Measurements from ENCODE around the gene FN1.
A peak's percentile ranks its signal among the peaks of the same experiment; 100 is the strongest.

Gene FN1

DNA sequence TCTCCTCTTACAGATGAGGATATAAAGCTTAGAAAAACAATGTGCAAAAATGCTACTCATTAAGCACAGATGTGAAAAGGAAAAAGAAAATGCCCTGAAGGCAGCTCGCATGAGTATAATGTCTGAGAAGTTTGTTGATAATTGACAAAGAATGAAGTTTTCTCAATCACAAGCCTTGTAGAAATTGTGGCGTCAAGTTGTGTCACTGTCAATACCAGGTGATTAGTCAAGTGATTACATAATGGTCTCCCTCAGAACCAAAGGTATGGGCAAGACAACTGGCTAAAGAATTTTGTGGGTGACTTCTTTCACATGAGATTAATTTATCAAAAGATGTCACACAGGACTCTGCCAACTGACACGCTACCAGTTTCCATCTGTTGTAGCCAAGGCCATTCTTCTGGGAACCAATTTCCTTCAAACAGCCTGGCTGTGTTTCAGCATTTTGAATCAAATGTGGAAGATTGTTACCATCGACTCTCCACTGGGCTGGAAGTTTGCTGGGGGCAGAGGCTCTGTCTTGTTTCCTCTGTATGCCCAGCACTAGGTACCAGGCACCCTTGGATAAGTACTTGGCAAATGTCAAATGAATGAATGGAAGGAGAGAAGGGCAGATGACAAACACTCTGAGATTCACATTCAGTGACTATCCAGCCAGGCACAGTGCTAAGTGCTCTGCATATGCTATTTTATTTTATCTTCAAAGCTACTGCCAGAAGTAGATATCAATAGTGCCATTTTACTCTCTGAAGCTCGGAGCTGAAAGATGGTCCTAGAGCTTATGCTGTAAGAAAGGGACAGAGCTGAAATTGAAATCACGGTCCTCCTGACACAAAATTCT is 5.9 kb upstream of the FN1 start:
- no peak for DNase-seq

DNA sequence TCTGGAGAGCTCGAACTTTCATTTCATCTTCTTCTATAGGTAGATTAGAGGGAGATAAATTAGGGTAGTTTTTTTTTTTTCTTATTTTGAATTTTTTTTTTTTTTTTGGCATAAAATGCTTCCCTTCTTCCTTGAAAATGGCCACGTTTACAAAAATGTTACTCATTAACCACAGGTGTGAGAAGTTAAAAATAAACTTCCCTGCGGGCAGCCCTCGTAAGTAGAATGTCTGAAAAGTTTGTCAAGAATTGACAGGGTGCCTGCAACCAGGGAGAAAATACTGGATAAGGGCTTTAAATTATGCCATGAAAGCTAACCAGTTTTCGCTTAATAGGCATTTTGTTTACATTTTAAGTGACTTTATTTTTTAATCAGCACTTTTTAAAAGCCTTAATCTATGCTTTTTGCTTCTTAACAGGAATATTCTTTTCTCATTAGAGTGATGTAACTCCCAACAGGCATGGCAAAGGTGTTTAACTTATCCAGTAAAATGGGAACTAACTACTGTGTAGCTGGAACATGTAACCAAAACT is 4.2 kb upstream of the FN1 start:
- no peak for DNase-seq

DNA sequence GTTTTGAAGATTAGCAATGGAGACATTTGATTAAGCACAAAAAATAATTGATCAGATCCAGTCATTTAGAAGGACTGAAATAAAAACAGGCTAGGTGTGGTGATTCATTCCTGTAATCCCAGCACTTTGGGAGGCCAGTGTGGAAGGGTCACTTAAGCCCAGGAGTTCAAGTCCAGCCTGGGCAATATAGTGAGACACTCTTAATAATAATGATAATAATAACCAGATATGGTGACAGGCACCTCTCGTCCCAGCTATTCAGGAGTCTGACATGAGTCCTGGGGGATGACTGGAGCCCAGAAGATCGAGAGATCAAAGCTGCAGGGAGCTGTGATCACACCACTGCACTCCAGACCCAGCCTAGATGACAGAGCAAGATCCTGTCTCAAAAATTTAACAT is 3.5 kb upstream of the FN1 start:
- DNase-seq, result no peak

DNA sequence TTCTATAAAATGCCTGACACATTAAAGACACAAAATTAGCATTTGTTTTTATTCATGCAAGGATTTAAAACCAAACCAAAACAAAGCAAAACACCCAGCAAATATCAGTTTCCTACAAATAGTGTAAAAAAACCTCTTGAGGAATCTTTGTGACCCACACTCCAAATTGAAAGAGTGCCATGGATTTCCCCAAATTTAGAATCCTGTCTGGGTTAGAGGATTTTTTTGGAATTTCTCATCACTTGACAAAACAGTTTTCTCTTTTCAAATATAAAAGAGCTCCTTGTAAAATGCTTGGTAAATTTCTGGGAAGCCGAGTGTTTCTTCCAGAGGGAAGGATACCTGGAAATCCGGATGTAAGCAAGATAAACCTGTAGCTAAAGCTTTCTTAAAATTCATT is 1.7 kb upstream of the FN1 start:
- DNase-seq, result no peak

DNA sequence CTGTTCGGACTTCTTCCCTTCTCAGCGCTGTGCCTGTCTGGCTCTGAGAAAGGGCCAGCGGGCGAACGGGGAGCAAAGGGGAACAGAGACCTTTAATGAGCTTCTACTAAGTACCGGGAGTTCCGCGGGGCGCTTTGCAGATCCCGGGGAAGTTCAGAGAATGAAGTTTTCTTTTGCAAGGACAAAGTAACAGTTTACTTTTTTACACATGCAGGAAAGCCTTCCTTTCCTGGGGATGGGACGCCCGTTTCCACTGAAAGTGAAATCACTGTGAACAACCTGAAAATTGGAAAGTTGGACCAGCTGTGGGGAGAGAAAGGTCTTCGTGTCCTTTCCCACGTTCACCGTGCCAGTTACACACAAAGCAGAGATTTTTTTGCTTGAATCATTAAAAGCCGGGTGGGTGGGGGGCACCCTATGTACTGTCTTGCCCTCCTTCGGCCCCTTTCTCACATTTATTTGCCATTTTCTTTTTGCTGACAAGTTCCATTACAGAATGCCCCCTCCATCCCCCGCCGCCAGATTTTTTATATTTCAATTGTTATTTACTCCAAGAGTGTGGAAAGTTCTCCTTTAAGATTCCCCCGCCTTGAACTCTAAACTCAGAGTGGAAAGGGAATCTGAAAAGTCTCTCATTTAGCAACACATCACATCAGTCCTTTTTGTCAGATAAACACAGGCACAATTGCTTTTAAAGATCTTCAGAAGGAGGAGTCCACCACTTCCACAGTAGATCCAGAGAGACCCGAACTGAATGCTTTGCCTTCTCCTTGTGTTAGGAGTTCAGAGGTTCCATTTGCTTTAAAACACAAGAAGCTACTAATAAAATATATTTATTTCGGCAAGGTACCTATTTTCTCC is 1.1 kb upstream of the FN1 start:
- no peak for DNase-seq

DNA sequence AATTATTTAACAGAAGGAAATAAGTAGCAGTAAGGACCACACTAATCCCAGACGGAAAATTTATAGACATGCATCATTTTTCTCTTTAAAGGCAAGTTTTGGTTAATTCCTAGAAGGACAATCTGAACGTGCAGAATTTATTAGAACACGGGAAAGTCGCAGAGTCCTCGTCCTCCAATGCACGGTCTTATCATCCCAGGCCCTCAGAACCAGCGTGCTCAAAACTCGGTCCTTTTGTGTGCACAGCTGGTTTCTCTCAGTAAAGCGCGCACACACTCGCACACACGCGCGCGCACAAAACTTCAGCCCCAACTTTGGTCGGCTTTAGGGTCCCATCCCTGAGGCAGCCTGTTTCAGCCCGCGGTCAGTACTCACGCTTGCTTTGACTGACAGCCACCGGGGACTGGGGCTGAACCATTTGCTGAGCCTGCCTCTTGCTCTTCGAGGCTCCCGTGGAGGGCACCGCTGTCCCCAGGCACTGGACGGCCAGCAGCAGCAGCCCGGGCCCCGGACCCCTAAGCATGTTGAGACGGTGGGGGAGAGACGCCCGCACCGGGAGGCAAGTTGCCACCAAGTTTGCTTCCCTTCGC is 493 bp downstream of the FN1 start:
- DNase-seq, result peak; percentile 7

DNA sequence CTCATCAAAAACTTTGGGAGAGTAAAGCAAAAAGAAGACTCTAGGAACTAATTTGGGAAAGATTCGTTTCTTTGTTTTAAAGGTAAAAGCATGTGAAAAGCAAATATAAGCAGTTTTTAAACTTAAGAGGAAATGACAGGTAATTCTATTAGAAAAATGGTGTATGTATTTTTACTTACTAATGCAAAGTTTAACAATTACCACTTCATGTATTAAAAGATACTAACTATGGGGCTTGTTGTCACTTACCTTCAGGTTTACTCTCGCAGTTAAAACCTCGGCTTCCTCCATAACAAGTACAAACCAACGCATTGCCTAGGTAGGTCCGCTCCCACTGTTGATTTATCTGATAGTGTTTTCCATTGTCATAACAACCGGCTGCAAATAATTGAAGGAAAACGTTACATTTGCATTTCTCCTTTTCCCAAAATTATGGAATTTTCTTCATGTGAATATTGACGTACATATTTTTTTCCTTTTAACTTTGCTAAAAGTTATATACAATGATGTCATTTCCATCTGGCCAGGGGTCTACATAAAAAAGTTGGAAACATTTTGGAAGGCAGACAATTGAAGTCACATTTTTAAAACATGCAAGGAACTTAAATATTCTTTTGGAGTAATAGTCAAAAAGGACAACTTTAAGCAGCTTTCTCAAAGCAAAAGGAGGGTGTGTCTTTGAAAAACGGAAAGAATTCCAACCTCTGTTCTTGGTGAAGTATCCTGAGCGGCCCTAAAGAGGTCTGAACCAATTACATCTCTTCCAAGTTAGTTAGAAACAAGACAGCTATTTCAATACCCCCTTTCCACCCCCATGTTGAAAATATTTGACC is 1.2 kb downstream of the FN1 start:
- DNase-seq, result no peak

DNA sequence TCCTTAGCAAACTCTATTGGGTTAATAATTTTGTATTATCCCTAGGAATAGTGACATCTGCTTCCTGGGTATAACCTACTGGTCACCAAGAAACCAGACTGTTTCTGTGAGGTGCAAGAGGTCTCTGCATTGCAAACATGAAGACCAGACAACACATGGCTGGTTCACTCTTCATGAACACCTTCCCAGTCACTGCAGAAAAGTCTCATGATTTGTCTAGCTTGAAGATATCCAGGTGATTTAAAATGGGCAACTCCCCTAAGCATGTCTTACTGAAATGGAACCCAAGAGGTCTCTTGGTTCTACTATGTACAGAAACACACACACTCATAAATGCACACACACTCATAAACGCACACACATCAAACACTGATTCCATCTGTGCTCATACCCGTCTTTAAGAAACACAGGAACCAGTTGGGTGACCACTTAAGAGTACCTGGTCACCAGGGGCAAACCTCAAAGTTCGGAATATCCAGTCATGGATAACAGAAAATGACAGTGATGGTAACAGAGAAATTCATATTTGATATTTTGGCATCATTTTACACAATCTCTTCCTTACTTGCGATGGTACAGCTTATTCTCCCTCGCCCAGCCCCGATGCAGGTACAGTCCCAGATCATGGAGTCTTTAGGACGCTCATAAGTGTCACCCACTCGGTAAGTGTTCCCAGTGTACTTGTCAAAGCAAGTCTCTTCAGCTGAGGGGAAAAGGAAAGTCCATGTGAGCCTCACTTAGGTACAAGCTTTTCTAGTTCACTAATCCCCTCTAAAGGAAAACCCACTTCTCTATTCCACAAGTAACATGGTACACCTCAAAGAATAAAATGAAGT is 2.9 kb downstream of the FN1 start:
- DNase-seq, result no peak

DNA sequence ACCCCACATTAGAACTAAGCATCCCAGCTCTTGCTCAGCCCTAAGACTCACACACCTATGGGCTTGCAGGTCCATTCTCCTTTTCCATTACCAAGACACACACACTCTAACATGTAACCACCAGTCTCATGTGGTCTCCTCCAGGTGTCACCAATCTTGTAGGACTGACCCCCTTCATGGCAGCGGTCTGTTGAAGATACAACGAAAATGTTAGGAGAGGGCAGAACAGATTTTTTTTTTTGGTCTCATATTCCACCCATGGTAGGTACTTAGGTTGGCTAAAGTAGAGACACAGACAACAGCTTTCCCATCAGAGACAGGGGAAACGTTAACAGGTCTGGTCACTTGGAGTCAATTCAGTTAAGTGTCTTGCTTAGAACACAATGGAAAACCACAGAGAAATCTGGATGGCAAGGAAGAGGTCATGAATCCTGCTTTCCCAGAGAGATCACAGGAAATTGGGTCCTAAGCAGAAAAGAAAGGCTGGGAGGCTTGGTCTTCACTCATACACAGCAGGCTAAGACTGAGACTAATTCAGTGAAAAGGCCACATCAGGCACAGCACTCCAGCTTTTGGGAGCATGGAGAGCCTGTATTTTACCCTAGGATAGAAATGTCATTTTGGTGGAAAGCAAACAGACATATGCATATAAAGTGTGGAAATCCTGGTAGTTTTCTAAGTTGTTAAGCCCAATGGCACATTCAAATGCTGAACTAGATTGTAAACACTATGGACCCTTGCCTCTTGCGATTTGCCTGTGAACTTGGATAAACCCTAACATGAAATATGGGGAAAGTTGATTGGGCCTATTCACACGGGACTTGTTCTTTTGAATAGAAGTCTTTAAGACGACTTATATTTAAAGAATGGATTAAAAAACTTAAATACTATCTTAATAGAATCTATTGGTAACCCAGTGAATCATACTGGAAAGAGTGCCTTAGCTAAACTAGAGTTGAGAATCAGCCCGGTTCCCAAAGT is 3.8 kb downstream of the FN1 start:
- no peak for DNase-seq

DNA sequence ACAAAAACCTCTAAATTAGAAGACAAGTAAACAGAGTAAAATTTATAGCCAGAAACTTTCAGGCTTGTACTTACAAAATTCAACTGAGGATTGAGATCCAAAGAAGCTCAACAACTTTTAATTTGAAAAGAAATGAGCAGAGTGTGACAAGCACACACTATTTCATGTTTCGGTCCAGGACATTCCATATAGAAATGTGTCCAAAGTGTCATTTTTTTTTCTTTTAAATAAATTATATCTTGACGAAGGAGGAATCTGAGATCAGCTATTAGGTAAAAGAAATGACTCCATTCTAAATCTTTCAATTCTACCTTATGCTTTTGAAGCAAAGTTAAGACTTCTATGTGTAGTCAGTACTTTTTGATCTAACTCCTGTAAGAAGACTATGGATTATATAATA is 4.6 kb downstream of the FN1 start:
- DNase-seq, result no peak

DNA sequence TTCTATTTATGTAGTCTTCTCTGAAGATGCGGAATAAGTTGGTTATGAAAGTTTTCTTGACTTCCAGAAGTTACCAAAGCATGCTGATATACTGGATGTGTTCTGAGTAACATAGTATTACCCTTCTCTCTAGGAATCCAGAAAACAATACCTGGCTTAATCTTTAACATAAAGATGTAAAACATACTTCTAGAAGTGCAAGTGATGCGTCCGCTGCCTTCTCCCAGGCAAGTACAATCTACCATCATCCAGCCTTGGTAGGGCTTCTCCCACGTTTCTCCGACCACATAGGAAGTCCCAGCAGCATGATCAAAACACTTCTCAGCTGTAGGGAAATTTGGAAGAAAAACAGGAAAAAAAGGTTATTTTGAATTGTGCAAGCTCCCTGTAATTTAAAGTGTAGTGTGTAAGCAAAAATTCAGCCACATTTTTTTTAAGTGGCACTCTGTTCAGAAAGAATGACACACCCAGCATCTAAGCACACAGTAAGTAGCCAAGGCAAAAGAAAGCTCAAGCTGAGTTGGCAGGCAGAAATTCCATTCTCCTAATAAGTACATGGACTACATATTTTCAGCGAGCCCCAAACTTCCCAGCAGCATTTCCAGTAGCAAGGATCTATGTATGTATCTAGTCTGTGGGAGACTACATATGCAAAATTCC is 5.2 kb downstream of the FN1 start:
- no peak for DNase-seq

DNA sequence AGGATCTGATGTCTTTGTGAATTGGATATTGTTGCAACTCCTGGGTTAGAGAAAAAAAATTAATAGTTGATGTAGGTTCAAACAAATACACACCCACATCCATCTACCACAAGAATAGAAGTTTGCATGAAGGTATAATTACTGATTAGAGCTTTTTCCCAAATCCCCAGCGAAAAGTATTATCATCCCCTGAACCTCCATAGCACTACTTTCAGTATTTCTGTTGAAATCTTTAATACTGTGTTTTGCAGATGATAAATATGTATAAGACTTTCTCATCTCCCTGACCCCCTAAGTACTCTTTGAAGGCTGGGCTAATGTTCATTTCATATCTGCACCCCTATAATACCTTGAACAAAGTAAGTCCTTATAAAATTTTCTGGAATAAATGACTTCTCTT is 6.4 kb downstream of the FN1 start:
- no peak for DNase-seq

DNA sequence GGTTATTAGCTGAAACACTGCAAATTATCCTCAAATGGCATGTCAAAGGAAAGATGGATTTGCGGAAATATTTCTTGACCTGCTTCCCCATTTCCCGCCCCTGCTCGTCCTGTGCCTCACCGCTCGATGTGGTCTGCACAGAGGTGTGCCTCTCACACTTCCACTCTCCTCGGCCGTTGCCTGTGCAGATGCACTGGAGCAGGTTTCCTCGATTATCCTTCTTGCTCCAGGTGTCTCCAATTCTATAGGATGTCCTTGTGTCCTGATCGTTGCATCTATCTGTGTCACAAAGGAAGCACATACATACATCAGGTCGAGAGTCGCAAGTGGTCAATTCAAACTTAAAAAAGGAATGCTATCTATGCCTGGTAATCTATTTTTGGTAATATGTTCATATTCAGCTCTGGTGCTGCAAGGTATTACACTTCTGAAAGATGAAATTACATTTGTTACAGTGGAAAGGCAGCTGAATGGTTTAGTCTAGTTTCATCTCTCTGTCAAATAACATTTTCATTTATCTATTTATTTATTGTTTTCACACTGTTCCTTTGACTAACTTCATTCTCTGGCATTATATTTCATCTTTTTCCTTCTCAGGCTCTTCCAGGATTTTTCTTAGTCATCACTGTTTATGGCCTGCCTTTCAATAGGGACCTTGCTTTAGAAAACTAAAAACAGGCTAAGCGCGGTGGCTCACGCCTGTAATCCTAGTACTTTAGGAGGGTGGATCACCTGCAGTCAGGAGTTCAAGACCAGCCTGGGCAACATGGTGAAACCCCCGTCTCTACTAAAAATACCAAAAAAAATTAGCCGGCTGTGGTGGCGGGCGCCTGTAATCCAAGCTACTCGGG is 7.6 kb downstream of the FN1 start:
- no peak for DNase-seq

DNA sequence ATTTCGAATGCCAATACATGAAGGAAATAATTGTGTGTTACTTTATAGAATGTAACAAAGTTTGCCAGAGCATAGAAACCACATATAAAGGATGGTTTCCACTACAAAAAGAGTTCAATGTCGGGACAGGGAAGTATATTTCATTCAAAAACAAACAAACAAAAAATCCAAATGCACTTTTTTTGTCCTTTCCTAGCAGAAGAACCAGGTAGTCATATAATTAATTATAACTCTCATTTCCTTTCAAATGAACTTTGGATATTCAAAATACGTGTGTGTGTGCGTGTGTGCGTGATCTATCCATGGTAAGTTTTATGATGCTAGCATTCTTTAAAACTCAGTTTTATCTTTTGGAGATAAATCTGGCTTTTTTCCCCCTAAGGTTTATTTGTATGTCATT is 8.3 kb downstream of the FN1 start:
- DNase-seq, result no peak

DNA sequence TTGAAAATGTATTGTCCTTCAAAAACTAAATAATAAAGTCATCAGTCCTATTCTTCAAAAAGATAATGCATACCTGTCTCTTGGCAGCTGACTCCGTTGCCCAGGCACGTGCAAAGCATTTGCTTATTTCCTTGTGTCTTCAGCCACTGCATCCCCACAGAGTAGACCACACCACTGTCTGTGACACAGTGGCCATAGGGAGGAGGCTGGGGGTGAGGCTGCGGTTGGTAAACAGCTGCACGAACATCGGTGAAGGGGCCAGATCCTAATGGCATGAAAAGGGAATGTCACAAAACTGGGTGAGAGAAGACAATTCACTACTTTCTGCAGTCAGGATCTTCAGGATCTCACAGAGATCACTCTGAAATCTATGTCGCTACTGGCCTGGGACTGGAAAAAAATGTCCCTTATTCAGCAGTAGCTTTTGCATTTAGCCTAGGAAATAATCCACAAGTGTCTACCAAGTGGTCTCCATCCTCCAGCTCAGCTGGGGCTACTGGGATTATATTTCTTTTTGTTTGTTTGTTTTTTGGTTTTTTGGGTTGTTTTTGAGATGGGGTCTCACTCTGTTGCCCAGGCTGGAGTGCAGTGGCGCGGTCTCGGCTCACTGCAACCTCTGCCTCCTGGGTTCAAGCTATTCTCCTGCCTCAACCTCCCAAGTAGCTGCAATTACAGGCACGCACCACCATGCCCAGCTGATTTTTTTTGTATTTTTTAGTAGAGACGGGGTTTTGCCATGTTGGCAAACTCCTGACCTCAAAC is 10.7 kb downstream of the FN1 start:
- no peak for DNase-seq

DNA sequence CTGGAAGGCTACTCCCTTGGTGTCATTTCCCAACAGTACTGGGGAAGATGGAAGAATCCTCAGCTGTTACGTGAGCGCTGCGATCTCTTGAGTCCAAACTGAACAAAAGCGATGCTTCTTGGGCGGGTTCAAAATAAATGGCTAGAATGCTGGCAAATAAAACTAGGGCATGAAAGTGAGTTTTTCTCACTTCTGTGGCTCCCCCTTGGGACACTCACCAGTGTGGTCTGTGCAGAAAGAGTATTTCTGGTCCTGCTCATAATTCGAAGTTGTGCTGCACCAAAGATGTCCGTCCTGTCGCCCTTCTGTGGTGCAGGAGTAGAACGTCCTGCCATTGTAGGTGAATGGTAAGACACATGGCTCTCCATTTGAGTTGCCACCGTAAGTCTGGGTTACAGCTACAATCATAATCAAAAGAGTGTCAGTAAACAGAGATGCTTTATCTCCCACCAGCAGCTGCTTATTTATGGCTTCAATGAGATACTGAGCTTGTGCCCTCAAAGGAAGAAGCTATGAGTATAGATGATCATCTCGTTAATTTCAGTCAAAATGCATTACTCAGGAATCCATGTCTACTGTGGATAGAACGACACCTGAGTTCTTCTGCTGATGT is 11.8 kb downstream of the FN1 start:
- DNase-seq, result no peak

DNA sequence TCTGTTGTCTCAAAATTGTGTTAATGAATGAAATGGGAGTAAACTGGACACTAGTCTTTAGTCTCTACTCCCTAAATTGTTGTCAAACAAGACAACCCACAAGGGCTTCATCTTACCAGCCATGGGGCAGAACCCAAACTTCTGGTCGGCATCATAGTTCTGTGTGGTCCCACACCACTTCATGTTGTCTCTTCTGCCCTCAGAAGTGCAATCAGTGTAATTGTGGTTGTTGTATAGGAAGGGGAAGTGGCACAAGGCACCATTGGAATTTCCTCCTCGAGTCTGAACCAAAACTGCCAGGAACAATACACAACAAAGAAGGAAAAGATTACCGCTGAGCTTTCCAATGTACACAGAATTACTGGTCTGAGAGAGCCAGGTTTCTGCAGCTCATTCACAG is 12.6 kb downstream of the FN1 start:
- DNase-seq, result no peak

DNA sequence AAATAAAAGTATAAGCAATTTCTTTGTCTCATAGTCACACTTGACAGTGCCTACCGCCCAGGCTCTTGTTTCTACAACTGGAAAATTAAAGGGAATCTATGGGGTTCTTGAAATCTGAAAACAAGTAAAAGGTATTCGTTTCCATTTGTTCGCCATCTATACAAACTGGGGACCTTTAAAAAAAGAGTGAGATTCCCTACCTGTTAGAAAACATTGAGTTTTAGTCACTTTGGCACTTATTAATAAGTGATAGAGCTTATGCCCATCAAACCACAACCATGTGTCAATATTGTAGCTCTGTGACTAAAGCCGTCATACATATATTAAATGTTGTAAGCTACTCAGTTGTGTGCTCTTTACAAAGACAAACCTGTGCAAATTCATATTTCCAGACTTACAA is 13.2 kb downstream of the FN1 start:
- DNase-seq, result no peak
